Uterus (tissue), 2 donors: ENCODE data around the gene ABHD15.

Experiments used
- POLR2A ChIP-seq, 2 donors: fragments of 450-650 bp; IDR thresholded peaks; one replicate each; pipeline ENCODE4 v1.6.1; 2016; ENCODE audit warnings: antibody characterized with exemption in 2 of 2, mild to moderate bottlenecking in 1 of 2, moderate library complexity in 1 of 2
- TF ChIP-seq, protein P1 (sequence below), 4 experiments: fragments of 200-600 bp in 2 of 4; fragments of 450-650 bp in 2 of 4; sonication (generic) in 2 of 4; IDR thresholded peaks; one replicate each; pipeline ENCODE4 v1.5.1; 2016 to 2019; ENCODE audit warnings: antibody characterized with exemption in 4 of 4, mild to moderate bottlenecking in 2 of 4, moderate library complexity in 1 of 4

GRCh38 chr17:29597361-29598172, 30.7 kb upstream of the ABHD15 start:
- TF ChIP-seq, protein P1, sequence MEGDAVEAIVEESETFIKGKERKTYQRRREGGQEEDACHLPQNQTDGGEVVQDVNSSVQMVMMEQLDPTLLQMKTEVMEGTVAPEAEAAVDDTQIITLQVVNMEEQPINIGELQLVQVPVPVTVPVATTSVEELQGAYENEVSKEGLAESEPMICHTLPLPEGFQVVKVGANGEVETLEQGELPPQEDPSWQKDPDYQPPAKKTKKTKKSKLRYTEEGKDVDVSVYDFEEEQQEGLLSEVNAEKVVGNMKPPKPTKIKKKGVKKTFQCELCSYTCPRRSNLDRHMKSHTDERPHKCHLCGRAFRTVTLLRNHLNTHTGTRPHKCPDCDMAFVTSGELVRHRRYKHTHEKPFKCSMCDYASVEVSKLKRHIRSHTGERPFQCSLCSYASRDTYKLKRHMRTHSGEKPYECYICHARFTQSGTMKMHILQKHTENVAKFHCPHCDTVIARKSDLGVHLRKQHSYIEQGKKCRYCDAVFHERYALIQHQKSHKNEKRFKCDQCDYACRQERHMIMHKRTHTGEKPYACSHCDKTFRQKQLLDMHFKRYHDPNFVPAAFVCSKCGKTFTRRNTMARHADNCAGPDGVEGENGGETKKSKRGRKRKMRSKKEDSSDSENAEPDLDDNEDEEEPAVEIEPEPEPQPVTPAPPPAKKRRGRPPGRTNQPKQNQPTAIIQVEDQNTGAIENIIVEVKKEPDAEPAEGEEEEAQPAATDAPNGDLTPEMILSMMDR (IDR thresholded peaks at IDR 0.05) = no peak
- no peak for TF ChIP-seq POLR2A (IDR thresholded peaks at IDR 0.05)
